Amygdala (tissue), 56 donors: ENCODE data around the gene GALNT6.
A peak's percentile ranks its signal among the peaks of the same experiment; 100 is the strongest.

Source experiments
- DNase-seq, 56 donors: peaks; one replicate each; lab custom pipeline; 2025; lab: John Stamatoyannopoulos, UW

Gene GALNT6, protein sequence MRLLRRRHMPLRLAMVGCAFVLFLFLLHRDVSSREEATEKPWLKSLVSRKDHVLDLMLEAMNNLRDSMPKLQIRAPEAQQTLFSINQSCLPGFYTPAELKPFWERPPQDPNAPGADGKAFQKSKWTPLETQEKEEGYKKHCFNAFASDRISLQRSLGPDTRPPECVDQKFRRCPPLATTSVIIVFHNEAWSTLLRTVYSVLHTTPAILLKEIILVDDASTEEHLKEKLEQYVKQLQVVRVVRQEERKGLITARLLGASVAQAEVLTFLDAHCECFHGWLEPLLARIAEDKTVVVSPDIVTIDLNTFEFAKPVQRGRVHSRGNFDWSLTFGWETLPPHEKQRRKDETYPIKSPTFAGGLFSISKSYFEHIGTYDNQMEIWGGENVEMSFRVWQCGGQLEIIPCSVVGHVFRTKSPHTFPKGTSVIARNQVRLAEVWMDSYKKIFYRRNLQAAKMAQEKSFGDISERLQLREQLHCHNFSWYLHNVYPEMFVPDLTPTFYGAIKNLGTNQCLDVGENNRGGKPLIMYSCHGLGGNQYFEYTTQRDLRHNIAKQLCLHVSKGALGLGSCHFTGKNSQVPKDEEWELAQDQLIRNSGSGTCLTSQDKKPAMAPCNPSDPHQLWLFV

DNA sequence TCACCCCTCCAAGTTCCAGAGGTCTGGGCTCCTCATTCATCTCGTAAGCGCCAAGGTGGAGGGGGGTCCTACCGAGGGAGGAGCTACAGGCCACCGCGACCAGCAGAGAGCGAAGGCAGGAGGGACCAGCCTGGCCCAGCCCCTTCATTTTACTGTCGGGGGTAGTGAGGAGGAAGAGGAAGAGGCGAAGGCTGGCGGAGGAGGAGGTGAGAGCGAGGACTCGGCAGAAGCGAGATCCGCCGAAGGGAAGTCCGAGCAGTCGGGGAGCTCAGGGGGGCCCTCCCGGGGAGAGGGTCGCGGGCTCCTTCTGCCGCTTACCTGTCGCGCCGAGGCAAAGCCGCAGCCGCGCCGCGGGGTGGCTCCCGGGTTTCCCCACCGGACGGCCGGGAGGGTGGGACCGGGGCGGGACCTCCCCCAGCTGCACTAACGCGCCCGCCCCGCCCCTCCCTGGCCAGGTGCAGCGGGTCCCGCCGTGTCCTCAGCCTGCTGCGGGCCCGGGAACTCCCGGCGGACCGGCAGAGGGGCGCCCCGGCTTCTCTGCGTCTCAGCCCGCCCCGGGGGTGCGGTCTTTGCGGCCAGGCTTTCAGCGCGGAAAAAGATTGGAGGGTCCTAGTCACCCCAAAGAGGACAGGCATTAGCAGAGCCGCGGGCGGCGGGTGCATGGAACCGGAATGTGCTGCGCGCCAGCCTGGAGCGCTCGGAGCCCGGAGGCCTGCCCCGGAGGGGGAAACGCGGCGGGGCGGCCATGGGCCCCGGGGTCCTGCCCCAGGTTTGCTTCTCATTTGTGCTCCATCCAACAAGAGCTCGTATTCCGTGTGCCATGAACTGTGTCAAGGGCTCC is at the start of gene GALNT6:
GALNT6 (minus strand) TSS at position 124 of the 841 bp plus-strand sequence. CDS start 11,625 bp downstream, outside the sequence.
- peak in 17 of 56 donors; percentile 23 to 64 (median 49) for DNase-seq

- no peak for DNase-seq
Measured at GRCh38 chr12:51439330-51439729, 48.1 kb upstream of the GALNT6 start.

DNA sequence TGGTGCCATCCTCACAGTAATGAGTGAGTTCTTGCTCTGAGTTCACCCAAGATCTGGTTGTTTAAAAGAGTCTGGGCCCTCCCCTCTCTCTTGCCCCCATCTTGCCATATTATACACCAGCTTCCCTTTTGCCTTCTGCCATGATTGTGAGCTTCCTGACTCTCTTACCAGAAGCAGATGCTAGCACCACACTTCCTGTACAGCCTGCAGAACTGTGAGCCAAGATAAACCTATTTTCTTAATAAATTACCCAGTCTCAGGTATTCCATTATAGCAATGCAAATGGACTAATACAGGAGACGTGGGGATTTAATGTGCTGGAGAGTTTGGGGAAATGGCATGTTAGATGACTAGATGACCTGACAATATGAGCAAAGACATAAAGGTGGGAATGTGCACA is 46.2 kb upstream of the GALNT6 start:
- DNase-seq = no peak

- no peak for DNase-seq
Measured at GRCh38 chr12:51434305-51434704, 43.1 kb upstream of the GALNT6 start.

DNA sequence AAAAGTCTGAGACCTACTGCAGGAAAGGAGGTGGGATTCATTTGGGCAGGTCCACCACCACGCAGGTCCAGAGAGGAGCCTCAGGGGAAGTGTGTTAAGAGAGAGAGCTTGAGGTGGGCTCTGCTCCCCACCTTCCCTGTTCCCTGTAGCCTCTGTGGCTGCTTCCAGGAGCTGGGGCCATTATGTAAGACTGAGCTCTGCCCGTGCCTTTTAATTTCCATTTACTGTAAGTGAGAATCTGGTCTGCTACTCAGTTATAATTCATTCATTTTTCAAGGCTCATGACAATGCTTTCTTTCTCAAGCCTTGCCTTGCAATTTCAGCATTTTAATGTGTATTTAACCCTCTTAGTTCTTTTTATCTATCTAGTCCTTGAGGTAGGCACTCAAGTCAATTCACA is 41.7 kb upstream of the GALNT6 start:
- no peak for DNase-seq

- DNase-seq = no peak
Measured at GRCh38 chr12:51430196-51430895, 39.1 kb upstream of the GALNT6 start.

DNA sequence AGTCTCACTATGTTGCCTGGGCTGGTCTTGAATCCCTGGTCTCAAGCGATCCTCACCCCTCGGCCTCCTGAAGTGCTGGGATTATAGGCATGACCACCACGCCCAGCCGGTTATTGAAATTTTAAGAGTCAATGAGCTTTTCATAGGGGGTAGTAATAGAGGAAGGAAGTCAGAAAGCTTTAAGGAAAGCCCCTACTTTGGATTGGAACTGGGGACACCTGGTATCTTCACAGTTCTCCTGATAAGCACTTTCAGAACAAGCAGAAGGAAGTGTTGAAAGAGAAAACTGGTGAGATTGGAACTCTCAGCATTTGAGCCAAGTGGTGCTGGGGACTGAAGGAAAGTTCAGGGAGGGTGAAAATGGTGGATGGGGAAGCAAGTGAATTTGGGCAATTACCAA is 38.5 kb upstream of the GALNT6 start:
- no peak for DNase-seq

DNA sequence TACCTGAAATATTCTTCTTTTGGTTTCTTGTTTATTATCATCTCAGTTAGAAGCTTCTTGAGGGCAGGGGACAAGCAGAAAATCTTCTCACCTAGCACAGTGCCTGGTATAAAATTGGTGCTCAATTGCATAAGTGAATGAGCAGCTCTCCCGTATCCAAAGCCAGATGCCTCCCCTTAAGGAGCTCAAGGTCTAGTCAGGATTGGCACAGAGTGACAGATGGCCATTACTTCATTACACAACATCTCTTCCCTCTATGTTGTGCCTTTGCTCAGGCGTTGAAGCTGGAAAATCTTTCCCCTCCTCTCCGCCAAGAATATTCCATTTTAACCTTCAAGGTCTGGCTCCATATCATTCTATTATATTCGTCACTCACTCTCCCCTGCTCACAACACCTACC is 37.0 kb upstream of the GALNT6 start:
- no peak for DNase-seq

GRCh38 chr12:51424662-51425539 is 33.7 kb upstream of the GALNT6 start, which contains the start of gene SLC4A8:
TSS of gene SLC4A8 (plus strand) at chr12:51424831. CDS start at chr12:51424988, 157 bp downstream.
- DNase-seq = peak; percentile 38 to 98 (median 91)

DNA sequence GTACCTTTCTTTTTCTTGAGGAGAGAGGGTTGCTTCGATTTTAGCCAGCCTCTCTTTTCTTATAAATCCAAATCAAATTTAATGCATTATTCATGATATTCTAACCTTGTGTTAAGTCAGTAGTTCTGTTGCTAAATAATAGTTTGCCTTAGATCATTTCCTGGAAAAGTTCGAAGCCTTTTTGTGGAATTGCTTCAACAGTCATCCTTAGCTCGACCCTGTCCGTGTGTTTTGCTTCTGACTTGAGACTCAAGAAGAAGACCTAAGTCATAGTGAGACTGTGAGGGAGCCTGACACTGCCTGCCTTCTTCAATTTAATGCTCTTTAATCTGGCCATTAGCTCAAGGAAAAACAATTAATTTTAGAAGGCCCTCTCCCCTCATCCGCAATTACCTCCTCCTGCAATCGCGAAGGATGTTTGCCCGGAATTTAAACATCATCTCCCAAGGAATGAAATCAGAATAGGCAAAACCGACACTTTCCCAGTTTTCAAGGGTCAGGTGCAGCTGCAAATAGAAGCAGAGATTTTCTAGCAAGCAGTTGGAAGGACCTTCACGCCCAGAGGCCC is 33.0 kb upstream of the GALNT6 start:
- DNase-seq = no peak

DNA sequence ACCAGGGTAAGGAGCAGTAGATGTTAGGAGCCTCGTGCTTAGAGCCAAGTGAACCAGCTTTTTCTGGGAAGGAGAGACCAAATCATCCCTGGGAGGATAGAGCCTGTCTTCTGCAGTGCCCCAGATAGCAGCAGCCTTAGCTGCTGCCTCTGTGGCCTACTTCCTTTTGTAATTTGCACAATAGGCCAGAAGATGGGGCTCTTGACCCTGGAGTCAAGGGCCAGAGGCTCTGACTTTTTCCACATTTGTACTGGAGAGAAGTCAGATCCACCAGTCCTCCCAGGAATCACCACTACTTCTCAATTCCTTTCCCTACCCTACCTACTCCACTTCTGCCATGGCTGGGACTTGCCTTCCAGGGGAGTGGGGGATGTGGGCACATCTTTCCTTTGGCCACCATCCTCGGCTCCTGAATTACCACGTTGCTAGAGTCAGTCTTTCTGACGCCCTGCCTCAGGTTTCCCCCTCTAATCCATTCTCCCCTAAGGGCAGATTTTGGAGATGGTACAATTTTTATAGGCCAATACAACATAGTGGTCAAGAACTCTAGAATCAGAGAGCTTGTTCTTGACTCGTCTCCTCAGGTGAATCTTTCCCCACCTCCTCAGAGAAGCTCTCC is 30.2 kb upstream of the GALNT6 start:
- peak in 37 of 56 donors; percentile 7 to 73 (median 33) for DNase-seq

- no peak for DNase-seq
Measured at GRCh38 chr12:51419425-51420193, 28.4 kb upstream of the GALNT6 start.

GRCh38 chr12:51417826-51418225 is 26.6 kb upstream of the GALNT6 start:
- no peak for DNase-seq

- no peak for DNase-seq
Measured at GRCh38 chr12:51415931-51416330, 24.7 kb upstream of the GALNT6 start.

DNA sequence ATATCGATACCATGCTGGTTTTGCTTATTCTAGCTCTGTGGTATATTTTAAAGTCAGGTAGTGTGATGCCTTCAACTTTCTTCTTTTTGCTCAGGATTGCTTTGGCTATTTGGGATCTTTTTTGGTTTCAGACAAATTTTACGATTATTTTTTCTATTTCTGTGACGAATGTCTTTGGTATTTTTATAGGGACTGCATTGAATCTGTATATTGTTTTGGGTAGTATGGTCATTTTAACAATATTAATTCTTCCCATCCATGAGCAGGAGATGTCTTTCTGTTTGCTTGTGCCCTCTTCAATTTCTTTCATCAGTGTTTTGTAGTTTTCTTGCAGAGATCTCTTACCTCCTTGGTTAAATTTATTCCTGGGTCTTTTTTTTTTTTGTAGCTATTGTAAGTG is 22.6 kb upstream of the GALNT6 start:
- no peak for DNase-seq

DNA sequence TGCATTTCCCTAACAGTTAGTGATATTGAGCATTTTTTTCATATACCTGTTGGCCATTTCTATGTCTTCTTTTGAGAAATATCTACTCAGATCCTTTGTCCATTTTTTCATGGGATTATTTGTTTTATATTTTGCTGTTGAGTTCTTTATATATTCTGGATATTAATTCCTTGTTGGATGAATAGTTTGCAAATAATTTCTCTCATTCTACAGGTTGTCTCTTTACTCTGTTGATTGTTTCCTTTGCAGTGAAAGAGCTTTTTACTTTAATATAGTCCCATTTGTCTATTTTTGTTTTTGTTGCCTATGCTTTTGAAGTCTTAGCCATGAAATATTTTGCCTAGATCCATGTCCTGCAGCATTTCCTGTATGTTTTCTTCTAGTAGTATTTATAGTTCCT is 21.9 kb upstream of the GALNT6 start:
- DNase-seq = no peak

GRCh38 chr12:51409846-51410245 is 18.6 kb upstream of the GALNT6 start:
- no peak for DNase-seq

- no peak for DNase-seq
Measured at GRCh38 chr12:51407604-51408003, 16.4 kb upstream of the GALNT6 start.
